GM12875 (cell line): ENCODE measurements around the gene CARD19.
A peak's percentile ranks its signal among the peaks of the same experiment; 100 is the strongest.

Experiments
- H3K4me3 ChIP-seq: one replicate; pipeline ENCODE4 v1.5.1; 2011; ENCODE audit warnings: low read depth, low read length, control low read depth
- CTCF ChIP-seq: IDR thresholded peaks from 2 replicates; pipeline ENCODE4 v1.5.1; 2011; ENCODE audit warnings: low read depth, mild to moderate bottlenecking, control low read depth, inconsistent platforms, low read length, moderate library complexity, borderline replicate concordance; ENCODE audit not compliant: insufficient read depth

The CARD19 gene

GRCh38 chr9:93093877-93094657 lies 1.9 kb upstream of the CARD19 start:
- peak overlapping the region; percentile 73 for H3K4me3 ChIP-seq
- no peak for TF ChIP-seq CTCF

- TF ChIP-seq CTCF: no peak
- peak overlapping the region; percentile 73 for H3K4me3 ChIP-seq
Measured at GRCh38 chr9:93094658-93095204, 1.3 kb upstream of the CARD19 start.

- peak overlapping the region; percentile 73 for H3K4me3 ChIP-seq
- no peak for TF ChIP-seq CTCF
Measured at GRCh38 chr9:93095205-93096130, 549 bp upstream of the CARD19 start.

DNA sequence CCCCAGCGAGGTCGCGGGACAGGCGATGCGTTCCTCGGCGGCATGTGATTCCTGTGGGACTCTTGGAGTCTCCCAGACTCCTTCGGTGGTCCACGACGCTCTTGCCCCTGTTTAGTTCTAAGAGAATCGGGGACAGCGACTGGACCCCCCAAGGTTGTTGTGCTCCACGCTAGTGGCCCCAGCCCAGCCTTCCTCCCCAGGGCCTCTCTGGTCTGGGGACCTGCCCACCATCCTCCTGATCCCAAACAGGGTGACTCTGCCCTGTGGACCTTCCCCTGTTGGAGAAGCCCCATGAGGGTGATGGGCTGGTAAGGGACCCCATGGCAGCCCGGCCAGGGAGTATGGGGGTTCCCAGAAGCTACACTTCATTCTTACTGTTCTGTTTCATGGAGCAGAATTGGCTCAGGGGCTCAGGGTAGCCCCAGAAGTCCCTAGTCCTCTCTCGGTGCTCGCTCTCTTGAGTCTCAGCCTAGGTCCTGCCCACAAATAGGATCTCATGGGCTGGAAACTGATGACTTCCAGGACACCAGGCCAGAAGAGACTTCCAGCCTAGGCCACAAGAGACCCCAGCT lies 880 bp downstream of the CARD19 start:
- H3K4me3 ChIP-seq: peak overlapping the region; percentile 79
- no peak for TF ChIP-seq CTCF

- TF ChIP-seq CTCF: no peak
Measured at GRCh38 chr9:93097511-93098201, 1.6 kb downstream of the CARD19 start.

GRCh38 chr9:93098236-93098946 lies 2.4 kb downstream of the CARD19 start:
- no peak overlapping the region for H3K4me3 ChIP-seq
- TF ChIP-seq CTCF: no peak

More at GRCh38 chr9:93097511-93098201, 1.6 kb downstream of the CARD19 start:
- no peak overlapping the region for H3K4me3 ChIP-seq
